Epidermal melanocyte (primary cell): ENCODE data around the gene HUS1B.

ENCODE experiments used
- DNase-seq: peaks from one replicate; pipeline ENCODE4 v3.0.0; 2011; ENCODE audit warnings: low spot score; ENCODE audit not compliant: insufficient read length

The HUS1B gene

GRCh38 chr6:624979-625378 is 31.9 kb downstream of the HUS1B start:
- DNase-seq, result no peak

GRCh38 chr6:622462-622861 is 34.4 kb downstream of the HUS1B start:
- no peak for DNase-seq

GRCh38 chr6:621931-622330 is 35.0 kb downstream of the HUS1B start:
- no peak for DNase-seq

- no peak for DNase-seq
Measured at GRCh38 chr6:620950-621349, 36.0 kb downstream of the HUS1B start.

- no peak for DNase-seq
Measured at GRCh38 chr6:620166-620565, 36.7 kb downstream of the HUS1B start.

- DNase-seq, result no peak
Measured at GRCh38 chr6:617456-618100, 39.3 kb downstream of the HUS1B start.

GRCh38 chr6:613981-614380 is 42.9 kb downstream of the HUS1B start:
- no peak for DNase-seq

- DNase-seq, result no peak
Measured at GRCh38 chr6:611928-612327, 45.0 kb downstream of the HUS1B start.

- DNase-seq, result no peak
Measured at GRCh38 chr6:610882-611281, 46.0 kb downstream of the HUS1B start.

GRCh38 chr6:609905-610304 is 47.0 kb downstream of the HUS1B start:
- no peak for DNase-seq

- no peak for DNase-seq
Measured at GRCh38 chr6:606829-607379, 50.0 kb downstream of the HUS1B start.
